GM12878 (cell line): Measurements from ENCODE around the gene OPTC. TPM values are rescaled to one million over a fixed set of nuclear protein-coding genes. Genes with fewer than 3 reads are reported as not detected.

Experiments
- ATAC-seq: fragments of 200-7000 bp; cut with Tn5 transposase; 3 replicates; pipeline ENCODE4 v1.9.1; 2020; ENCODE audit warnings: mild to moderate bottlenecking, moderate library complexity
- BruUV-seq: library from RNA; stranded (reverse); fragments of 400-500 nt; replicated peaks from 2 replicates; lab custom pipeline; 2021; lab: Mats Ljungman, UMichigan
- CTCF ChIA-PET: fragments of 300-600 bp; sonication (Branson Sonifier 250); formaldehyde crosslinking; extraction: SDS; loops from one replicate; lab custom pipeline; 2021; ENCODE audit warnings: inconsistent platforms; lab: Yijun Ruan, JAX
- POLR2A ChIA-PET: fragments of 350-600 bp; formaldehyde crosslinking; extraction: SDS; loops from one replicate; lab custom pipeline; 2021; ENCODE audit warnings: inconsistent platforms; lab: Charles Lee
- RAD21 ChIA-PET: fragments of 300-600 bp; sonication (Branson Sonifier 250); formaldehyde crosslinking; loops from one replicate; lab custom pipeline; 2023; ENCODE audit warnings: antibody characterized with exemption; ENCODE audit not compliant: unreplicated experiment; lab: Charles Lee
- SMC1A ChIA-PET: fragments of 300-600 bp; sonication (Branson Sonifier 250); formaldehyde crosslinking; loops from one replicate; lab custom pipeline; 2023; ENCODE audit not compliant: unreplicated experiment, uncharacterized antibody; lab: Charles Lee
- DNase-seq: peaks from one replicate; pipeline ENCODE4 v3.0.0-alpha.2; 2011; ENCODE audit warnings: low read depth, low spot score
- FAIRE-seq: peaks from 3 replicates; lab custom pipeline; 2011; peaks lifted over from hg19 to GRCh38; lab: Jason Lieb, UNC
- H2AFZ ChIP-seq: 2 replicates; pipeline ENCODE4 v1.6.0; 2011; ENCODE audit warnings: low read depth, low read length, control low read depth; ENCODE audit not compliant: control insufficient read depth
- H3K27ac ChIP-seq: 2 replicates; pipeline ENCODE4 v1.5.1; 2011; ENCODE audit warnings: control low read depth; ENCODE audit not compliant: control insufficient read depth, insufficient read depth
- H3K27me3 ChIP-seq, 2 experiments: replicated peaks in 1 of 2; 2 replicates each; pipeline versions ENCODE4 v1.6.0 to v1.6.1; 2011; ENCODE audit warnings: low read length in 1 of 2; ENCODE audit not compliant: control insufficient read depth in 2 of 2, insufficient read depth in 2 of 2
- H3K36me3 ChIP-seq, 2 experiments: 2 replicates each; pipeline ENCODE4 v1.5.1; 2011; ENCODE audit warnings: low read length in 1 of 2; ENCODE audit not compliant: control insufficient read depth in 2 of 2, insufficient read depth in 2 of 2
- H3K4me1 ChIP-seq: 2 replicates; pipeline ENCODE4 v1.6.1; 2011; ENCODE audit warnings: mild to moderate bottlenecking, low read length, moderate library complexity, mixed read lengths; ENCODE audit not compliant: control insufficient read depth, insufficient read depth
- H3K4me2 ChIP-seq: 2 replicates; pipeline ENCODE4 v1.6.0; 2011; ENCODE audit warnings: control low read depth; ENCODE audit not compliant: control insufficient read depth, insufficient read depth
- H3K4me3 ChIP-seq: fragments of 200-600 bp; sonication (generic); 2 replicates; pipeline ENCODE4 v1.5.1; 2016
- H3K79me2 ChIP-seq: 2 replicates; pipeline ENCODE4 v1.6.0; 2011; ENCODE audit warnings: low read length; ENCODE audit not compliant: control insufficient read depth, insufficient read depth
- H3K9ac ChIP-seq: 2 replicates; pipeline ENCODE4 v1.8.0; 2011; ENCODE audit warnings: low read length, control low read depth, mixed read lengths; ENCODE audit not compliant: control insufficient read depth, insufficient read depth
- H3K9me3 ChIP-seq: replicated peaks from 3 replicates; pipeline ENCODE4 v1.5.1; 2011; ENCODE audit warnings: mild to moderate bottlenecking, low read length; ENCODE audit not compliant: control insufficient read depth, insufficient read depth
- H4K20me1 ChIP-seq: 2 replicates; pipeline ENCODE4 v1.6.0; 2011; ENCODE audit not compliant: control insufficient read depth, insufficient read depth
- BHLHE40 ChIP-seq, 2 experiments: fragments of 450-650 bp in 1 of 2; IDR thresholded peaks; 2 replicates each; pipeline ENCODE4 v1.6.1; 2011 to 2017; ENCODE audit warnings: low read depth in 2 of 2, borderline replicate concordance in 1 of 2, improper control_type of control experiment in 1 of 2, low read length in 1 of 2, mild to moderate bottlenecking in 1 of 2
- CEBPB ChIP-seq, 2 experiments: fragments of 150-350 bp in 1 of 2; IDR thresholded peaks; 2 replicates each; pipeline ENCODE4 v1.6.1; 2012 to 2014; ENCODE audit warnings: low read depth in 2 of 2, low read length in 2 of 2, borderline replicate concordance in 1 of 2, inconsistent platforms in 1 of 2
- CTCF ChIP-seq, 3 experiments: IDR thresholded peaks in 2 of 3; conservative IDR thresholded peaks in 1 of 3; 2 replicates each; pipeline ENCODE4 v1.5.1; 2011; ENCODE audit warnings: low read depth in 3 of 3, low read length in 3 of 3, mild to moderate bottlenecking in 3 of 3, control low read depth in 2 of 3, moderate library complexity in 2 of 3, inconsistent platforms in 1 of 3, mixed read lengths in 1 of 3; ENCODE audit not compliant: control insufficient read depth in 2 of 3, insufficient read depth in 1 of 3; ENCODE audit errors: extremely low read depth in 1 of 3
- WGBS: methylation state at CpG from one replicate; pipeline ENCODE4 v1.1.6; 2016; ENCODE audit warnings: low lambda C conversion rate; ENCODE audit not compliant: insufficient replicate concordance, insufficient coverage; ENCODE audit errors: missing lambda C conversion rate; 5-methylcytosine and 5-hydroxymethylcytosine counted together
- in situ Hi-C: fragments of 300-500 bp; cut with MboI; formaldehyde crosslinking; loops from 9 replicates; pipeline ENCODE4 v1.14.3; 2018; ENCODE audit warnings: mixed read lengths
- intact Hi-C: fragments of 100-400 bp; cut with micrococcal nuclease; formaldehyde crosslinking; loops from one replicate; pipeline ENCODE4 v1.14.2; 2022; ENCODE audit not compliant: unreplicated experiment
- polyA plus RNA-seq, 11 experiments: library from polyadenylated mRNA; depleted of rRNA in 4 of 11; unstranded in 6 of 11; stranded (reverse) in 5 of 11; fragments of >200 nt; fragmentation: Nextera tagmentation in 4 of 11; fragmentation: Illumina TruSeq in 1 of 11; extraction: Ambion mirVana in 4 of 11; extraction: Trizol in 1 of 11; gene quantifications; 1 replicate in 1 of 11; 2 replicates in 10 of 11; pipeline versions ENCODE4 v1.2.1 to v1.2.3, GENCODE V29; 2011 to 2016; ENCODE audit warnings: inconsistent platforms in 2 of 11, missing spikeins in 2 of 11, low read depth in 1 of 11
- total RNA-seq, 4 experiments: library from RNA; depleted of rRNA in 3 of 4; stranded (reverse); fragments of >200 nt in 3 of 4; fragmentation: Illumina TruSeq in 1 of 4; extraction: Trizol in 1 of 4; gene quantifications; 2 replicates each; pipeline versions ENCODE4 v1.2.1 to v1.2.3, GENCODE V29; 2013 to 2021

Gene OPTC
- total and polyA plus RNA-seq, 10 of the 15 experiments (the other 5 are each of a cell fraction or from before 2014, with no cell fraction given) = not detected

- no peak for TF ChIP-seq BHLHE40 (IDR thresholded peaks at IDR 0.05; ENCODE audit: borderline replicate concordance in 1 of 2, low read depth in 2 of 2, low read length in 1 of 2)
Measured at GRCh38 chr1:203479646-203480045, 14.3 kb upstream of the OPTC start (continued).

- Histone ChIP-seq H3K4me1 (peaks cover 9% of the 10 kb centered on the region; the same call in 1 of the 2 replicates), H3K27me3 (peaks cover 0 to 2% of the 10 kb centered on the region in 2 experiments; a peak in 1 of 4 replicates), H3K4me2 (no peak overlapping the region), H3K9me3 (no peaks in the 10 kb centered on the region), H3K36me3 (no peaks in the 10 kb centered on the region), H2AFZ (no peak overlapping the region), H3K27ac (no peak overlapping the region), H4K20me1 (no peaks in the 10 kb centered on the region), H3K79me2 (no peaks in the 10 kb centered on the region), H3K9ac (no peak overlapping the region), H3K4me3 (no peak overlapping the region)
- ChIA-PET POLR2A (interaction anchor here (0.6 kb wide), 1 partner anchor 142 kb away, joined by 6 read pairs; no protein-coding TSS in a partner anchor), SMC1A (interaction anchor here (0.7 to 2.2 kb wide), 9 partner anchors 9 to 441 kb away, joined by 3 to 5 read pairs (median 4); no protein-coding TSS in a partner anchor), RAD21 (interaction anchor here (1.0 to 2.7 kb wide), 6 partner anchors 14 to 212 kb away, joined by 3 to 11 read pairs (median 4); no protein-coding TSS in a partner anchor), CTCF (interaction anchor here (0.7 to 8.2 kb wide), 5 partner anchors 8 to 440 kb away, joined by 3 to 80 read pairs (median 9); no protein-coding TSS in a partner anchor)
- no peak for TF ChIP-seq CEBPB (IDR thresholded peaks at IDR 0.05; ENCODE audit: borderline replicate concordance in 1 of 2, low read depth in 2 of 2, low read length in 2 of 2)
- 0 out of 6 replicates have a peak, but pooled peaks of 1 of the 3 experiments have one; percentile 0 for TF ChIP-seq CTCF (IDR thresholded peaks at IDR 0.05 in 2 of 3, conservative IDR thresholded peaks at IDR 0.05 in 1 of 3; ENCODE audit: control insufficient read depth in 2 of 3, extremely low read depth in 1 of 3, insufficient read depth in 1 of 3, low read depth in 3 of 3, low read length in 3 of 3)
- no peak for FAIRE-seq
- no peak for DNase-seq
- in situ Hi-C loops (no loop called here), intact Hi-C loops (no loop called here)
- no peak for ATAC-seq
- BruUV-seq = no TSS peak
- WGBS = 25% methylated on average over 2 of the region's 2 CpGs
Measured at GRCh38 chr1:203480084-203480483, 13.9 kb upstream of the OPTC start.
